Neuron (in vitro differentiated cells): ENCODE data around the gene CCDC28B.

ENCODE experiments used
- H2AFZ ChIP-seq: one replicate; pipeline ENCODE4 v1.6.1; 2013; ENCODE audit warnings: low read depth, mild to moderate bottlenecking, inconsistent platforms, low read length, moderate library complexity
- H3K27me3 ChIP-seq: one replicate; pipeline ENCODE4 v1.6.1; 2013; ENCODE audit warnings: low read length; ENCODE audit not compliant: insufficient read depth
- H3K36me3 ChIP-seq: one replicate; pipeline ENCODE4 v1.6.1; 2013; ENCODE audit warnings: low read length; ENCODE audit not compliant: insufficient read depth
- H3K4me1 ChIP-seq: one replicate; pipeline ENCODE4 v1.6.1; 2013; ENCODE audit warnings: low read length; ENCODE audit not compliant: insufficient read depth
- H3K4me3 ChIP-seq: 2 replicates; pipeline ENCODE4 v1.5.1; 2013; ENCODE audit warnings: mild to moderate bottlenecking, low read length, moderate library complexity
- H3K9me3 ChIP-seq: one replicate; pipeline ENCODE4 v1.6.1; 2013; ENCODE audit warnings: low read length

The CCDC28B gene

DNA sequence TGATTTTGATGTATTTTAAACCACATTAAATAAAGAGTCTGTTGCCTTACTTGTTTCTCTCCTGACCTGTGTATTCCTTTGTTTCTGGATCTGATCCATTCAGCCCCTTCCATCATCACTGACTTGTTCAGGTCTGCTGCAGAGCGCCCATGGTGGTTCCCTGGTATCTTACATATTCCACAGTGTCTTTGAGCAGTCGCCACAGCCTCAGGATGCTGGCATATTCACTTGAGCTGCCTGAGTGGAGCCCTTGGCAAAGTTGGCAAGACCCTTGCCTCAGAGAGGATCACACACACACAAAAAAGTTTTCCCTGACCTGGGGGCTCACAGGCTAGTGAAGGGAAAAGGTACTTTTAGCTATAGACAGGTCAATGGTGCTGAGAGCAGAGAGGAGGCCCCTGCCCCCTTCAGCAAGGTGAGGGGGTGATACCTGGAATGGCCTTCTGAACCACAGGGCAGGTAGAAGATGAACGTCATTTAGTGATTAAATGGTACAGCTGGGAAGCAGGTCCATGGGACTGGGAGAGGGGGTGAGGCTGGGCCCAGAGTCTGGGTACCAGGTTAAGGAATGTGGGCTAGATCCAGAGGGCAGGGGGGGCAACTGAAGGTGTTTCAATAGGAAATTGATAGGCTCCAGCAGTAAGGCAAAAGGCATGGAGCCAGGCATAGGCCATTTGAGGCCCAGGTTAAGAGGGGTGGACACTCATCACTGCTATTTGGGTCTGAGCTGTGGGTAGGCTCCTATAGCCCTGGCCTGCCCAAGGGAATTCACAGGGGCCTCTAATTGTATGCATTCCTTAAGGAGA is 2.0 kb upstream of the CCDC28B start:
- Histone ChIP-seq H3K4me3 (no peak overlapping the region), H3K36me3 (peaks cover 39% of the 10 kb centered on the region), H3K9me3 (no peaks in the 10 kb centered on the region), H3K27me3 (no peaks in the 10 kb centered on the region), H2AFZ (no peak overlapping the region), H3K4me1 (peaks cover 36% of the 10 kb centered on the region)

DNA sequence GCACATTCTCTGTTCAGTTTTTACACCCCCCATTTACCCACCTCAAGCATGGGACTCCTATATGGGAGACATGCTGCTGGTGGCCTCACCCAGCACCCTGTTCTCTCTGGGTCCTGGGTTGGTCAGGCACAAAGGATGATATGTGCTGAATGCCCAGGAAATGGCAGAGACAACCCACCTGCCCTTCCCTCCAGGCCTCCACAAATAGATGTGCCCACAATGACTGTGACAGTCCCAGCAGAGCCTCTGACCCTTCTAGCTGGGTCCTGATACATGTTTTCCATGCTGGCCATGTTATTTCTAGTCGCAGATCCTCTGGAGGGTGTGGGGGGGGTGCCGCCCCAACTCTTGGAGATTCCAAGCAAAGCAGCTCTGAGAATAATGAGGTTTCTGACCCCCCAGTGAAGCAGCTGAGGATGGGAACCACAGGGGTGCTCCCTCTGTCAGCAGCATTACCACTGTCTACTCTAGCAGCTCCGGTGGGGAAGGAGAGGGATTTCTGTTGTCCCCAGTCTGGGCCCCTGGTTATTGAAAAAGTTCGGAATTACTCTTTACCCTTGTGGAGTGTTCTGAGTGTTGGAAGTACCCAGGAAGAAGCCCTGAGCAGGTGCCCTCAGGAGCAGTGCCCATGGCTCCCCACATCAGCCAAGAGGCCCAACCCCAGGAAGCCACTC is 1.2 kb upstream of the CCDC28B start:
- Histone ChIP-seq H3K27me3 (no peaks in the 10 kb centered on the region), H3K36me3 (peaks cover 33% of the 10 kb centered on the region), H3K4me3 (no peak overlapping the region), H2AFZ (no peak overlapping the region), H3K9me3 (no peaks in the 10 kb centered on the region), H3K4me1 (peaks cover 36% of the 10 kb centered on the region)

- Histone ChIP-seq H3K4me3 (peak overlapping the region; percentile 49), H2AFZ (no peak overlapping the region), H3K9me3 (no peaks in the 10 kb centered on the region), H3K27me3 (no peaks in the 10 kb centered on the region), H3K4me1 (peaks cover 36% of the 10 kb centered on the region), H3K36me3 (peaks cover 30% of the 10 kb centered on the region)
Observed at GRCh38 chr1:32199717-32200072, 700 bp upstream of the CCDC28B start.

DNA sequence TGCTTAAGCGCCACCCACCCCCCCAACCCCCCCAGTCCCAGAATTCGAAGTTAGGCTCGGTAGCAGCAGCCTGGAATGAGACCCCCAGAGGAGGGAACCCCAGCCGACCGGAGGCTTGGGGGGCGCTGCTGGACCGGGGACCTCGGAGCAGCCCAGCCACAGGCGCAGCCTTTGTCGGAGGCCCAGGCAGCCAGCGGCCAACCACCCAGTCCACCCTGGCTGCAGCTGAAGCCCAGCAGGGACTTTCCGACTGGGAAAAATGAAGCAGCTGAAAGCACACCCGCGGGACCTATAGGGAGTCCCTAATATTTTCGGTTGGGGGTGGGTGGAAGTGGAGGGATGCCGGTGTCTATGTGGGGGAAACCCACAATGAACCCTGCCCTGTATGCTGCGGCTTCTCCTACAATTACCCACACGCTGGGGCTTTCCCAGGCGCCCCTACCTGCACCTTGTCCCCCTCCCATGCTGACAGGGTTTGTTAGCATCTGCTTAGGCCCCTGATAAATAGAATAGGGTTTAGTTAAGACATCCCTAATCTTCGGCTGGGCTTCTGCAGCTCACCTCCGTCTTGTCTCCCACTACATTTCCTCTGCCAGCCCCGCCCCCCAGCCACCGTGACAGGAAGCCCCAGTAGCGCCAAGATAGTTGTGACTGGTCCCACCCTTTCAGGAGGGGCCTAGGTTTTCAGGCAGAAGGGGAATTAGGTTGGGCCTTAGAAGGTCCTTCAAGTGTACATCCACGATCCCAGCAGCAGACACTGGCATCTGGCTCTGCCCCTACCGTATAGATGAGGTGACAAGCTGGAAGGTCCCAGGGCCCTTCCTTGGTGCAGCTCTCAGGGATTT is 838 bp downstream of the CCDC28B start:
- Histone ChIP-seq H2AFZ (peak overlapping the region; percentile 34), H3K27me3 (no peaks in the 10 kb centered on the region), H3K9me3 (no peaks in the 10 kb centered on the region), H3K4me3 (peak overlapping the region; percentile 49), H3K4me1 (peaks cover 36% of the 10 kb centered on the region), H3K36me3 (peaks cover 15% of the 10 kb centered on the region)

GRCh38 chr1:32204943-32205361 is 4.6 kb downstream of the CCDC28B start:
- H3K4me3 ChIP-seq, result peak overlapping the region; percentile 65
- H2AFZ ChIP-seq, result no peak overlapping the region
- peaks cover 11% of the 10 kb centered on the region for H3K4me1 ChIP-seq
- no peaks in the 10 kb centered on the region for H3K9me3 ChIP-seq
- no peaks in the 10 kb centered on the region for H3K27me3 ChIP-seq
- H3K36me3 ChIP-seq, result peaks cover 9% of the 10 kb centered on the region

DNA sequence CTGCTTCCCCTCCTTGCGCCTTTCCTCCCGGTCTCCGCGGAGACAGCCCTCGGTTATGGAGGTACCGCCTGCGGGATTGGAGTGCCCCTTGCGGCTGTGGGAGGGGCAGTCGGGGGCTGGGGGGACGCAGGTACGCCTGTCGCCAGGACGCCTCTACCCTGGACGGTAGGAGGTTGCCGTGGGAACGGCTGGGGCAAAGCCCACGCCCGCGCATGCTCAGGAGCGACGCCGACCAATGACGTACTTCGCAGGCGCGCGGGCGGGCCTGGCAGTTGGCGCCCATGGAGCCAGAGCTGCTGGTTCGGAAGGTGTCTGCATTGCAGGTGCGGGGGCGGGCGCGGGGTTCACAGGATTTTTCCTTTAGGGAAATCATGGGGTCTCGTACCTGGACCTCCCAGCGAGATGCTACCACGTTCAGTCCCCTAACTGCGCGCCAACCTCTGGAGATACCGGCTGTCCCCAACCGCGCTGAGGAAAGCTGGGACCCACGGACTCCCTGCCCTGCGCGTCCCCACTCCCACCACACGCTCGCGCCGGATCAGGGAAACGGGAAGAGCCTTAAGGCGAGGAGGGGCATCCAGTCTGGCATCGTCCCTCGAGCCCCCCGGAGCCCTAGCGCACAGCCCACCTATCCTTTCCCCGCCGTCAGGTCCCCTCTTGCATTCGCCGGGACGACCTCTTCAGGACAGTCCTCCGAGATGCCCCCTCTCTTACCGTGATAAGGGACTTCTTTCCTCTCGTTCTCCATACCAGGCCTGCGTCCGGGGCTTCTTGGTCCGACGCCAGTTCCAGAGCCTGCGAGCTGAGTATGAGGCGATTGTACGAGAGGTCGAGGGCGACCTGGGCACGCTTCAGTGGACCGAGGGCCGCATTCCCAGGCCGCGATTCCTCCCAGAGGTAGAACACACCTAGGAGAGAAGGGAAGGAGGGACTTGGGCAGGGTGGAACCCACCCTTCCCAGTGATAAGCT is 5.3 kb downstream of the CCDC28B start, which contains the start of gene IQCC:
IQCC (plus strand) TSS at position 271 of the 970 bp plus-strand sequence; CDS start at position 282, 11 bp downstream.
- peaks cover 9% of the 10 kb centered on the region for H3K4me1 ChIP-seq
- peaks cover 9% of the 10 kb centered on the region for H3K36me3 ChIP-seq
- H3K27me3 ChIP-seq, result no peaks in the 10 kb centered on the region
- no peak within 1 kb of the TSS for H2AFZ ChIP-seq
- H3K9me3 ChIP-seq, result no peaks in the 10 kb centered on the region
- H3K4me3 ChIP-seq, result peak within 1 kb of the TSS; percentile 65

- H3K9me3 ChIP-seq, result no peaks in the 10 kb centered on the region
- peaks cover 12% of the 10 kb centered on the region for H3K36me3 ChIP-seq
- H2AFZ ChIP-seq, result no peak overlapping the region
- H3K4me1 ChIP-seq, result no peaks in the 10 kb centered on the region
- no peaks in the 10 kb centered on the region for H3K27me3 ChIP-seq
- no peak overlapping the region for H3K4me3 ChIP-seq
Observed at GRCh38 chr1:32208469-32208868, 8.1 kb downstream of the CCDC28B start.

- H3K36me3 ChIP-seq, result peaks cover 12% of the 10 kb centered on the region
- H3K9me3 ChIP-seq, result no peaks in the 10 kb centered on the region
- no peak within 1 kb of the TSS for H2AFZ ChIP-seq
- no peaks in the 10 kb centered on the region for H3K27me3 ChIP-seq
- no peaks in the 10 kb centered on the region for H3K4me1 ChIP-seq
- H3K4me3 ChIP-seq, result no peak within 1 kb of the TSS
Observed at GRCh38 chr1:32208891-32209328, 8.5 kb downstream of the CCDC28B start, which contains the start of gene DCDC2B. TSS of gene DCDC2B (plus strand) at chr1:32209089. CDS start at chr1:32209094, 5 bp downstream.

DNA sequence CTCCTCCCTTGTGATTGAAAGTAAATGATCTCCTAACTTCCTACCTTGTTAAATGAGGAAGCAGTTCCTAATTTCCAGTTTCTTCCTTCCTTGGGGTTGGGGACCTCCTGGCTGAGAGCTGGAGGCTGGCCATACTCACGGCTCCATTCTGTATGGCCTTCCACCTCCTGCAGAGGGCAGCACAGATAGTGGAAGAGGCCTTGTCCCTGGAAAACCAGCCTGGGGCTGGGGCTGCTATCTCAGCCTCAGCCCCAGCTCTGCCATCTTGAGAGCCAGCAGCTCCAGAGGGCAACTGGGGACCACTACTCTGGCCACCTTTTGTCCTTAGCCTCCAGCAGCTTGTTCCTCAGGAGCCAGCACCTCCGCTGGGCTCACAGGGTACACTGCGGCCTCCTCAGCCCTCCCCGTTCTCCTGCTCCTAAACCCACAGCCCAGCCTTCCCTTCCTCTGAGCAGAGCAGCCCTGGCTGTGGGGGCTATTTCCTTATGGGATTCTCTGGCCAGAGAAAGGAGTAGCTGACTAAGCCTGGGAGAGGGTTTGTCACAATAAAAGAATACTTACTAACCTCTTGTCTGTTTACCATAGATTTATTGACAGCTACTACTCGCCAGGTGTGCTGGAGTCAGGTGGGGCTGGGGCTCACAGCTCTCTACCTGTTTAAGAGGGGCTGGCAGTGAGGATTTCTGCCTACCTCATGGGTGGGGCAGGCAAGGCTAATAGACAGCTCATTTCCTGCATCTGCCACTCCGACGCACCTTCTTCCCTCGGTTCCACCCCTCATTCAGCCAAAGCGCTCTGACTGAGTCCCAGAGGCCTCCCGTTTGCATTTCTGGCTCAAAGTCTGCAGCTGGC is 15.5 kb downstream of the CCDC28B start:
- H3K36me3 ChIP-seq, result peaks cover 40% of the 10 kb centered on the region
- no peak overlapping the region for H2AFZ ChIP-seq
- H3K9me3 ChIP-seq, result no peaks in the 10 kb centered on the region
- H3K4me1 ChIP-seq, result peaks cover 3% of the 10 kb centered on the region
- H3K4me3 ChIP-seq, result no peak overlapping the region
- H3K27me3 ChIP-seq, result no peaks in the 10 kb centered on the region

DNA sequence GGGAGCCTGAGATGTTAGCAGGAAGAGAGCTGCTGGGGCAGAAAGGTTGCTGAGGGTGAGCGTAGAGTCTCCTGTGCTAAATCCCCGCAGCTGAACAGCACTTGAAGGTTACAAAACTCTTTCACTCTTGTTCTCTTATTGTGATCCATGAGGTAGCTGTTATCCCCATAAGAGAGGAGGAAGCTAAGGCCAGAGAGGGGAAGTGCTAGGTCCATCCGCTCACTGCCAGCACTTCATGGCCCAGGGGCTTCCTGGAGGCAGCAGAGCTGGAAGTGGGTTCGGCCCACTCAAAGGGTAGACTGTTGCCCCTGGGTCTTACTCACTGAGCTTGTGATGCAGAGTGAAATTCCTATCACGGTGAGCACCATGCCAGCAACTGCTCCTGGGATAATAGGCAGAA is 16.2 kb downstream of the CCDC28B start:
- Histone ChIP-seq H3K4me1 (peaks cover 10% of the 10 kb centered on the region), H3K9me3 (no peaks in the 10 kb centered on the region), H3K4me3 (no peak overlapping the region), H3K27me3 (no peaks in the 10 kb centered on the region), H3K36me3 (peaks cover 40% of the 10 kb centered on the region), H2AFZ (no peak overlapping the region)

DNA sequence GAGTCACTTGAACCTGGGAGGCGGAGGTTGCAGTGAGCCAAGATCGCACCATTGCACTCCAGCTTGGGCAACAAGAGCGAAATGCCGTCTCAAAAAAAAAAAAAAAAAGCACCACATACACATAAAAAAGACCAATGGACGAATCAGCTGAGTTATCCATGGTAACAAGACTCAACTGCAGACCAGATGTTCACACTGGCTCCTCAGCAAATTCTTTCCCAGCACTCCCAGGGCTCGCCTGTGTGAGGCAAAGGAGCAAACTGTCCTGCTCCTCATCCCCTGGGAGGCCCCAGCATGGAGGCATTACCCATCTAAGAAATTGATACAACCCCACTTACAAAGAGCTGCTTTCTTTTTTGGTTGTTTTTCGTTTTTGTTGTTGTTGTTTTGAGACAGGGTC is 18.6 kb downstream of the CCDC28B start:
- Histone ChIP-seq H3K4me3 (no peak overlapping the region), H2AFZ (no peak overlapping the region), H3K4me1 (peaks cover 15% of the 10 kb centered on the region), H3K36me3 (peaks cover 42% of the 10 kb centered on the region), H3K27me3 (no peaks in the 10 kb centered on the region), H3K9me3 (no peaks in the 10 kb centered on the region)
